Choroid plexus epithelial cell (primary cell): Measurements from ENCODE around the gene QRFP.

ENCODE experiments used
- DNase-seq: peaks from one replicate; pipeline ENCODE4 v3.0.0-alpha.2; 2010; ENCODE audit warnings: low read depth
- H3K4me3 ChIP-seq: 2 replicates; pipeline ENCODE4 v1.5.1; 2011; ENCODE audit warnings: low read depth, mild to moderate bottlenecking, control low read depth, low read length, moderate library complexity
- TF ChIP-seq, protein P1 (sequence below): conservative IDR thresholded peaks from 2 replicates; pipeline ENCODE4 v1.5.1; 2011; ENCODE audit warnings: low read depth, mild to moderate bottlenecking, control low read depth, inconsistent platforms, low read length, moderate library complexity

Gene QRFP

DNA sequence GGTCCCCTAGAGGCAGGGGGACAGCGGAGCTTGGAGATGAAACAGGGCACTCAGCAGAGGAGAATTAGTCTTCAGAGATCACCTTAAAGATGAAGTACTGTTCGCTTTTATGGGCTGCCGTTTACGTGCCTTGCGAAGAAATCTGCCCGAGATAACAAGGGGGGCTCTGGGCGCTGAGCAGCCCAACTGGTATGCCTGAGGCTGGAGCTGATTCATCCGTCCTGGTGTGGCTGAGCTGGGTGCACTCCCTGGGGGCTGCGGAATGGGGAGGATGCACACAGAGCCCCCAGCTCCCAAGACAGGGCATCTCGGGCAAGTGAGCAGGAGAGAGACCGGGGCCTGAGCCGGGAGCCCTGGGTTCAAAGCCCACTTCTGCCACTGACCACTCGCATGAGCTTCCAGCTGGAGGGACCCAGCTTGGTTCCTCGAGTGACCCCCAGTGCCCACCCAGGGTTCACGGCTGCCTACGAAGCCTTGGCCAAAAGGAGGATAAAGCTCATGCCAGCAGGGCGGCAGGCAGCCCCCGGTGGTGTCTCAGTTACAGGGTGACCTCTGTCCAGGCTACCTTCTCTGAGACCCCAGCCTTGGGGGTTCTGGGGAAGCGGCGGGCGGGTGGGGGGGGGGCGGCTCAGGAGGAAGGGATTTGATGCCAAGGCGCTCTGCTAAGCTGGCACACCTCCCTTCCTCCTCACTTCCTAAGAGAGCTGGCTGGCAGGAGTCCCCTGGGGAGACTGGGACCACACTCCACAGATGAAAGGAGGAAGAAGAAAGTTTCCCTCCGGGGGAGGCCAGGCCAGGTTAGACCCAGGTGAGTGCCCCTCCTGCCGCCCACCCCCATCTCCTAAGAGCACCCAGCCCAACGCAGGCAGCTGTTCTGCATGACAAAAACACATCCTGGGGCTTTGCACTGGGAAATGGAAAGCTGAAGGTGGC, 36.8 kb upstream of the QRFP start:
- peak; percentile 63 for DNase-seq
- TF ChIP-seq, protein P1, sequence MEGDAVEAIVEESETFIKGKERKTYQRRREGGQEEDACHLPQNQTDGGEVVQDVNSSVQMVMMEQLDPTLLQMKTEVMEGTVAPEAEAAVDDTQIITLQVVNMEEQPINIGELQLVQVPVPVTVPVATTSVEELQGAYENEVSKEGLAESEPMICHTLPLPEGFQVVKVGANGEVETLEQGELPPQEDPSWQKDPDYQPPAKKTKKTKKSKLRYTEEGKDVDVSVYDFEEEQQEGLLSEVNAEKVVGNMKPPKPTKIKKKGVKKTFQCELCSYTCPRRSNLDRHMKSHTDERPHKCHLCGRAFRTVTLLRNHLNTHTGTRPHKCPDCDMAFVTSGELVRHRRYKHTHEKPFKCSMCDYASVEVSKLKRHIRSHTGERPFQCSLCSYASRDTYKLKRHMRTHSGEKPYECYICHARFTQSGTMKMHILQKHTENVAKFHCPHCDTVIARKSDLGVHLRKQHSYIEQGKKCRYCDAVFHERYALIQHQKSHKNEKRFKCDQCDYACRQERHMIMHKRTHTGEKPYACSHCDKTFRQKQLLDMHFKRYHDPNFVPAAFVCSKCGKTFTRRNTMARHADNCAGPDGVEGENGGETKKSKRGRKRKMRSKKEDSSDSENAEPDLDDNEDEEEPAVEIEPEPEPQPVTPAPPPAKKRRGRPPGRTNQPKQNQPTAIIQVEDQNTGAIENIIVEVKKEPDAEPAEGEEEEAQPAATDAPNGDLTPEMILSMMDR = no peak
- H3K4me3 ChIP-seq = no peak overlapping the region

DNA sequence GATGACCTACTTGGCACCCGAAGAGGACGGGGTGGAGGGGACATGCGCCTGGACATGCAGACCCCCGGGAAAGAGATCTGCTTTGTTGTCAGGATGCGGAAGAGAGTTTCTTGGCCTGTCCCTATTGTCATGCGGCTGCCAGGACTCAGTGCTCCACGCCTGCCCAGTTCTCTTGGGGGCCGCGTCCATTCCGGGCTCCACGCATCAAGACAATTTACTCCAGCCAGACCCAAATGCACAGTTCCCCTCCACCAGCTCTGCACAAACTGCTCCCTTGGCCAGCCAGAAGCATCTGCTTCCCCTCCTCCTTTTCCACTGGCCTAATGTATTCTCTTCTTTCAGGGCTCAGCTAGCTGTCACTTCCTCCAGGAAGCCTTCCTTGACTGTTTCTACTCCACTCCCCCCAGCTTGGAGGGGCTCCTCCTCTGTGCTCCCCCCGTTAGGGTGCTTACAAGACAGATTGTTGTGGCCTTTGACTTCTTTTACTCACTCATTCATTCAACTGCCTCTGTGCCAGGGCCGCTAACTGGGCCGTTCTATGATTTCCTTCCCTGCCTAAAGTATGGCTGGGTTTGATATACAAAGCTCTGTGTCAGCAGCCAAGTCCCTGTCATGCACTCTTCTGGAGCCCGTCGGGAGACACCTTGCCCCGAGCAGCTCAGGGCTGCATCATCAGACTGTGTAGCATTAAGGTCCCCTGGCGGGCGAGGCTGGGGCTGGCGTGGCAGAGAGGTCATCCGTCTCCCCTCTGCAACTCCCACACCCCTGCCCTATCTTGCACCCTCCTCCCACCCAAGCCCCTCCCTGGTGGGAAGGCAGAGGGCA, 35.9 kb upstream of the QRFP start:
- no peak for DNase-seq
- H3K4me3 ChIP-seq = no peak overlapping the region
- TF ChIP-seq, protein P1 = no peak

DNA sequence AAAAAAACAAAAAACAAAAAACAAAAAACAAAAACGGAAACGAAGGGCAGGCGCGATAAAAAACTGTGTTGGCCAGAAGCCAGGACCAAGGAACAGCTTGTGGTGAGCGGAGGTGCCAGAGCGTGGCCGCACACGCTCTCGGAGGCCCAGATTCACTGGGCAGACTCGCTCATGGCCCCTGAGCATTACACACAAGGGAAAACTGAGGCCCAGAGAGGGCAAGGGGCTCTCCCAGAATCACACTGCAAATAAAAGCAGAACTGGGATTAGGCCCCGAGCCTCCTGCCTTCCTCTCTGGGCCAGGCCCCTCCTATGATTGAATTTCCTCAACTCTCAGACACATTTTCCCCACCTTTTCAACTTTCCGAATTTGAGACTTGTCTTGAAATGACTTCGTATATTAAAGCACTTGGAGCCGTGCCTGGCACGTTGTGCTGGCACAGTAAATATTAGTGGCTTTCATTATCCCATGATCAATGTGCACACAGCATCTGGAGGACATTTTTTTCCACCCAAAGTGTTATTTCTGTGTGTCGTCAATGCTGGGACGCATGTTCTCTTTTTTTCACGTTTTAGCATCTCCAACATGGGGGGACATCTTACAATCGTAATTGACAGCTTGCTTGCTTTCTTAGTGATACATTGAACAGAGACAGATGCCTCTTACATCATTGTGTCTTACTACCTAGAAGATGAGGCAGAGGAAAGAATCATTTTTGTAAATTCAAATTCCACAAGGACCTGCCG, 35.1 kb upstream of the QRFP start:
- H3K4me3 ChIP-seq = no peak overlapping the region
- no peak for DNase-seq
- TF ChIP-seq, protein P1 = no peak

DNA sequence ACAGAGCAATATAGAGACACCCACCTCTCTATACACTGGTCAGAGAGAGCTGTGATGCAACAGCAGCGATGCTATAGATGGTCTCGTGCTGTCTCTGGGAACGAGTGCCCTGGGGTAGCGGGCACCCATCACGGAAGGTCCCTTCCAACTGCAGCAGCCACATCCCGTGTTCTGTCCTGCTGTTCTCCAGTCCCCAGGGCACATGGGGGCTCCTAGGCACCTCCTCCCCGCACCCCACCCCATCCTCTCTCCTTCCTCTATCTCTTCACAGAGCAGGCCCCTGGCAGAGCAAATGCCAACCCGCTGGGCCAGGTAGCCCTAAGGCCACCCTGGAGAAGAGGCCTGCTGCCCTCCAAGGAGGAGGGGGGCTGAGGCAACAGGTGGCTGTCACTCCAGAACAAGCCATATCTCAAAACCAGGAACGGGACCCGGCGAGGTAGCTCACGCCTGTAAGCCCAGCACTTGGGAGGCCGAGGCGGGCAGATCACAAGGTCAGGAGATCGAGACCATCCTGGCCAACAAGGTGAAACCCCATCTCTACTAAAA, 34.3 kb upstream of the QRFP start:
- DNase-seq = no peak
- H3K4me3 ChIP-seq = no peak overlapping the region
- TF ChIP-seq, protein P1 = no peak

DNA sequence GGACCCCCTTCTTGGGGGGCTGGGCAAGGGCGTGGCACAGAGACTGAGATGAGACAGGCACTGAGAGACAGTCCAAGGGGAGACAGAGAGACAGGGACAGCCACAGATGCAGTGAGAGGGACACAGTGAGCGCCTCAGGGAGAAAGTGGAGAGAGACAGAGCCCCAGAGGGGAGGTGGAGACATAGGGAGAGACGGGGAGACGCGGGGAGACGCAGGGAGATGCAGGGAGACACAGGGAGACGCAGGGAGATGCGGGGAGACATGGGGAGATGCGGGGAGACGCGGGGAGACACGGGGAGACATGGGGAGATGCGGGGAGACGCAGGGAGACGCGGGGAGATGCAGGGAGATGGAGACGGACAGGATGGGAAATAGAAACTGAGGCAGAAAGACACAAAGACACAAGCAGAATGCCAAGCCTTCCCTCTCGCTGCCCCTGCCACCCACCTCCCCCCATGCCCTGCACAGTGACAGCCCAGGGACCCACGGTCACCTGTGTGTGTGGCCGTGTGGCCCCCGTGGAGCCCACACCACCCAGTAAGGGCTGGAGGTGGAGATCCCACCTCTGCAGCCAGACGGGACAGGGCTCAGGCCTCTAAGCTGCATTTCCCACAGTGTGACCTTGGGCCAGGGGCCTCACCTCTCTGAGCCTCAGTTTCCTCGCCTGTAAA, 33.7 kb upstream of the QRFP start:
- DNase-seq = no peak
- TF ChIP-seq, protein P1 = no peak
- no peak overlapping the region for H3K4me3 ChIP-seq

DNA sequence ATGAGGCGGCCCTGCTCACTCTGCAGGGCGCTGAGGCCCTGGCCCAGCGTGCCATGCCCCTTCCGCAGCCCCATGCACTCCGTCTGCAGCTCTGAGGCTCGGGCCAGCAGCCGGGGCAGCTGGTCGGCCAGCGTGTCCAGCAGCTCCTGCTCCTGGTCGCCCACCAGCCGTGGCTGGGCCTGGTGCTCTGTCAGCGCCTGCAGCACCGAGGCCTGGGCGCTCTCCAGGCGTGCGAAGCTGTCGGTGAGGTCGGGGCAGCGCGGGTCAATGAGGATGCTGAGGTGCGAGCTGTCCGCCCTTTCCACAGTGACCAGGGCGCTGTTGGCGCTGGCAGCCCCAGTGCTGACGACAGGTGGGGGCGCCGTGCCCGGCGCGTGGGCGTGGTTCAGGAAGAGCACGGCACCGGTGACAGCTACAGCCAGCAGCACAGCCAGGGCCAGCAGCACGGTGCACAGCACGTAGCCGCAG, 33.0 kb upstream of the QRFP start:
- no peak overlapping the region for H3K4me3 ChIP-seq

More for the DNA sequence above, 33.0 kb upstream of the QRFP start:
- no peak for DNase-seq
- TF ChIP-seq, protein P1 = no peak
